Breast epithelium (tissue), 3 donors: ENCODE data around the gene USP3.

Experiments used
- POLR2AphosphoS5 ChIP-seq, 3 donors: sonication (generic); formaldehyde crosslinking; IDR thresholded peaks; one replicate each; pipeline ENCODE4 v1.6.1; 2017; ENCODE audit warnings: antibody characterized with exemption in 3 of 3
- TF ChIP-seq, protein P1 (sequence below), 3 donors: fragments of 450-650 bp; IDR thresholded peaks; one replicate each; pipeline ENCODE4 v1.5.1; 2016 to 2017; ENCODE audit warnings: antibody characterized with exemption in 3 of 3, mild to moderate bottlenecking in 3 of 3, moderate library complexity in 3 of 3

DNA sequence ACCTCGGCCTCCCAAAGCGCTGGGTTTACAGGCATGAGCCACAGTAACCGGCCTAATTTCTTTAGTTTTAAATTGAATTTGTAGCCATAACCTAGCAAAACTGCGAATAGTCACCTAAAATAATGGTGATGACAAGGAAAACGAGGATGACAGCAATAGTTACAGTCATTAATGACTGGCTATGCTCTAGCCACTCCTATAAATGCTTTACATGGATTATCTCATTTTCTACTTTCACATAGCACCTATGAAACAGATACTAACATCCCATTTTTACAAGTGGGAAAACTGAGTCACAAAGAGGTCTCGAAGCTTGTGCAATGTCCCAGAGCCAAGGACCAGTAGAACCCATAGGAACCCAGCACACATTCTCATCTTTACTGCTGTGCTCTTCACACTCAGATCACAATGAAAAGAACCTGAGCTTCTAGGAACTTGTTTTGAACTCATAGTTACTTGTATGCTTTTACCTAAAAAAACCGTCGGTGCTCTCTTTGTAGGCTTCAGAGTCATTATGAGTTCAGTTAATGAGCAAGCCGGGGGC lies 132.2 kb downstream of the USP3 start:
- TF ChIP-seq, protein P1, sequence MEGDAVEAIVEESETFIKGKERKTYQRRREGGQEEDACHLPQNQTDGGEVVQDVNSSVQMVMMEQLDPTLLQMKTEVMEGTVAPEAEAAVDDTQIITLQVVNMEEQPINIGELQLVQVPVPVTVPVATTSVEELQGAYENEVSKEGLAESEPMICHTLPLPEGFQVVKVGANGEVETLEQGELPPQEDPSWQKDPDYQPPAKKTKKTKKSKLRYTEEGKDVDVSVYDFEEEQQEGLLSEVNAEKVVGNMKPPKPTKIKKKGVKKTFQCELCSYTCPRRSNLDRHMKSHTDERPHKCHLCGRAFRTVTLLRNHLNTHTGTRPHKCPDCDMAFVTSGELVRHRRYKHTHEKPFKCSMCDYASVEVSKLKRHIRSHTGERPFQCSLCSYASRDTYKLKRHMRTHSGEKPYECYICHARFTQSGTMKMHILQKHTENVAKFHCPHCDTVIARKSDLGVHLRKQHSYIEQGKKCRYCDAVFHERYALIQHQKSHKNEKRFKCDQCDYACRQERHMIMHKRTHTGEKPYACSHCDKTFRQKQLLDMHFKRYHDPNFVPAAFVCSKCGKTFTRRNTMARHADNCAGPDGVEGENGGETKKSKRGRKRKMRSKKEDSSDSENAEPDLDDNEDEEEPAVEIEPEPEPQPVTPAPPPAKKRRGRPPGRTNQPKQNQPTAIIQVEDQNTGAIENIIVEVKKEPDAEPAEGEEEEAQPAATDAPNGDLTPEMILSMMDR (IDR thresholded peaks at IDR 0.05): no peak
- TF ChIP-seq POLR2AphosphoS5 (IDR thresholded peaks at IDR 0.05): no peak
